ENCODE measurements around the gene PNPO.
"Not testable (repeated sequence)": the region's sequence is repeated elsewhere in the genome, so short reads cannot be mapped to it uniquely, and the experiment has no call there.

PNPO gene

DNA sequence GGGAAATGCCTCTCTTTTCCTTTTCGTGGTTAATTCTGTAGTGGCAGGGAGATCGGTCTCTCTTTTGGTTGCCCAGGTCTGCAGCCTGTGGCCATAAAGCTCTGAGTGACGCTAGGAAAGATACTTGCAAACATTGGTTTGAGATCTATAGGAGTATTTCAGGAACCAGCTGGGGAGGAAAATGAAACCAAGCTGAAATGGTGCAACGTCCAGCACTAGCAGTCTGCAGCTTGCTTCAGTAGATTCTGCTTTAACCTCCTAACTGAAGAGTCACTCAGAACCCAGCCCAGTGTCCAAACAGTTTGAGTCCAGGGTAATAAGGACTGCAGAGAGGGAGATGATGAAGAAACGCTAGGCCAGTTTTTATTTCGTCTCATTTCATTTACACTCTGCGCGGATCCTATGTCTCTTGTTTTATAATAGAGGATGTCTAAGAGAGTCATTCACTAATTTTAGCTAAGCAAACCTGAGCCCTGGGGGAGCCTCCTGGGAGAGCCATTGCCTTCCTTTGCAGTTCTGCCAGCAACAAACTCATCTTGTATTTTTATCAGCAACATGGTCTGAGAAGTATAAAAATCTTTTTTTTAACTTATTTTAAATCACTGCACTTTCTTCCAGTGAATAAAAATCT is 33.3 kb upstream of the PNPO start:
- TF ChIP-seq POLR2A (IDR thresholded peaks at IDR 0.05; ENCODE audit: low read length) (no peak), GATA1 (IDR thresholded peaks at IDR 0.05; ENCODE audit: low read depth, low read length) (no peak)
- no peak for DNase-seq

DNA sequence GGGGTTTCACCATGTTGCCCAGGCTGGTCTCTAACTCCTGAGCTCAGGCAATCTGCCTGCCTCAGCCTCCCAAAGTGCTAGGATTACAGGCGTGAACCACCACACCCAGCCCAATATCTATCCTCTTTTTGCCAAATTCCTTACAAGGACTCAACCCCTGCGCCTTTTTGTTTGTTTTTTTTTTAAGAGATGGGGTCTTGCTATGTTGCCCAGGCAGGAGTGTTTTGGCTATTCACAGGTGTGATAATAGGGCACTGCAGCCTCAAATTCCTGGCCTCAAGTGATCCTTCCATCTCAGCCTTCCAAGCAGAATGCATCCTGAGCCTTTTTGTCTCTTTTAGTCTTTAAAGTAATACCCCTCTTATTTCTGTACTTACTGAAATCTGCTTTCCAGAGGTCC is 28.3 kb upstream of the PNPO start:
- DNase-seq, result no peak
- TF ChIP-seq POLR2A (IDR thresholded peaks at IDR 0.05; ENCODE audit: low read length) (no peak), GATA1 (IDR thresholded peaks at IDR 0.05; ENCODE audit: low read depth, low read length) (no peak)

DNA sequence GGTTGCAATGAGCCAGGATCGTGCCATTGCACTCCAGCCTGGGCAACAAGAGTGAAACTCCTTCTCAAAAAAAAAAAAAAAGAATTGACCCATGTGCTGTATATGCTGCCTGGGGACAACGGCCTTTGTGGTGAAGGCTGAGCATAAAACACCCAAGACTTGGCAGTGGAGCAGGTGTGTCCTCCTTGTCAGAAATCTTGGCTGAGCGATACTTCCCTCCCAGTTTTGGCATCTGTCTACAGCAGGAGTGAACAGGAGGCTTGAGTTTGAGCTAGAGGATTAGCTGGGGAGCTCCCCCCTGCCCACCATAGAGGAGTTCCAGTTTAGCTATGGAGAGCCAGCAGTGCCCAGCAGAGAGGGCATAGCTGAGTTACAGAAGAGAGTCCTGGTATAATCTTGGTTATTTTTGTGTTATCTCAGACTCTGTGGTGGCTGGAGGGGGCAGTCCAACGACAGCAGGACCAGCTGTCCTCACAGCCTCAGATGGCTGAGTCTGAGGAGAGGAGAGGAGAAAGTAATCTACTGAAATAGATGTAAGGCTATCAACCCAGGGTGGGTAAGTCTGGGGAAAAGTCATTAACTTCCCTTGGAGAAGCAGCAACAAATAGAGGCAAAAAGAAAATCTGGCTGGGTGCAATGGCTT is 26.9 kb upstream of the PNPO start:
- no peak for DNase-seq

DNA sequence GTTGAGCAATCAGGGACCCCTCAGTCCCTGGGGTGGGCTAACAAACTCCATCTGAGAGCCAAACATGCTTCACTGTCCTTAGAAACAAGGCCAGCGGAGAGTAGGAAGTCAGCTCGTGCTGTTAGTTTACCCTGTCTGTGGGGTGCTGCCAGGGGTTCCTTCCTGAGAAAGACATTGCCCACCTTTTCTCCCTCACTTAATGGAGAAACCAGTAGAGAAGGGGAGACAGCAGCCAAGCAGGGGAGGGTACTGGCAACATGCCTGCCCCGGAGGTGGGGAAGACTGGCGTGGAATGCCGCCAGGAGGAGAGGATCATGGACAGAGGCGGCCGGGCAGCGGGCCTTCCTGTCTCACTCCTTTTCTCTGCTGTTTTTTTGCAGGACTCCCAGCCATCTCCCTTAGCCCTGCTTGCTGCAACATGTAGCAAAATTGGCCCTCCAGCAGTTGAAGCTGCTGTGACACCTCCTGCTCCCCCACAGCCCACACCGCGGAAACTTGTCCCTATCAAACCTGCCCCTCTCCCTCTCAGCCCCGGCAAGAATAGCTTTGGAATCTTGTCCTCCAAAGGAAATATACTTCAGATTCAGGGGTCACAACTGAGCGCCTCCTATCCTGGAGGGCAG is 25.5 kb upstream of the PNPO start:
- TF ChIP-seq GATA1 (IDR thresholded peaks at IDR 0.05; ENCODE audit: low read depth, low read length) (no peak), POLR2A (IDR thresholded peaks at IDR 0.05; ENCODE audit: low read length) (no peak)
- no peak for DNase-seq

More for the DNA sequence above, 26.9 kb upstream of the PNPO start:
- TF ChIP-seq GATA1 (IDR thresholded peaks at IDR 0.05; ENCODE audit: low read depth, low read length), result no peak
- TF ChIP-seq POLR2A (IDR thresholded peaks at IDR 0.05; ENCODE audit: low read length), result no peak

DNA sequence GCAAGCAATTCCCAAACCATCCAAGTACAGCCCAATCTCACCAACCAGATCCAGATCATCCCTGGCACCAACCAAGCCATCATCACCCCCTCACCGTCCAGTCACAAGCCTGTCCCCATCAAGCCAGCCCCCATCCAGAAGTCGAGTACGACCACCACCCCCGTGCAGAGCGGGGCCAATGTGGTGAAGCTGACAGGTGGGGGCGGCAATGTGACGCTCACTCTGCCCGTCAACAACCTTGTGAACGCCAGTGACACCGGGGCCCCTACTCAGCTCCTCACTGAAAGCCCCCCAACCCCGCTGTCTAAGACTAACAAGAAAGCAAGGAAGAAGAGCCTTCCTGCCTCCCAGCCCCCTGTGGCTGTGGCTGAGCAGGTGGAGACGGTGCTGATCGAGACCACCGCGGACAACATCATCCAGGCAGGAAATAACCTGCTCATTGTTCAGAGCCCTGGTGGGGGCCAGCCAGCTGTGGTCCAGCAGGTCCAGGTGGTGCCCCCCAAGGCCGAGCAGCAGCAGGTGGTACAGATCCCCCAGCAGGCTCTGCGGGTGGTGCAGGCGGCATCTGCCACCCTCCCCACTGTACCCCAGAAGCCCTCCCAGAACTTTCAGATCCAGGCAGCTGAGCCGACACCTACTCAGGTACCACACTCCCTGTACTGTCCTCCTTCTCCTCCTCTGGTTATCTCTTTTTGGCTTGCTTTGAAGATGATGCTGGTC is 24.7 kb upstream of the PNPO start:
- TF ChIP-seq GATA1 (IDR thresholded peaks at IDR 0.05; ENCODE audit: low read depth, low read length) (no peak), POLR2A (IDR thresholded peaks at IDR 0.05; ENCODE audit: low read length) (no peak)
- no peak for DNase-seq

DNA sequence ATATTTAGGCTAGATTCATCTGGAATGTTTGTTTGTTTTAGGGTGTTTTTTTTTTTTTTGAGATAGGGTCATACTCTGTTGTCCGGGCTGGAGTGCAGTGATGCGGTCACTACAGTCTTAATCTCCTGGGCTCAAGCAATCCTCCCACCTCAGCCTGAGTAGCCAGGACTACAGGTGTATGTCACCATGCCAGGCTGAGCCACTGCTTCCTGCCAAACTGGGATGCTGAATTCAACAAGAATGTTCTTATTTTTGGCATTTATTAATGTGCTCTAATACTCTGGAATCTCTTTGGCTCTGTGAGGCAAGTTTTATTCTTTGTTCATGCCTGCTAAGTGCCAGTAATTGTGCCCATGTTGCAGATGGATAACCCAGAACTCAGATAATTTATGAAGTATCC is 23.8 kb upstream of the PNPO start:
- DNase-seq, result no peak
- TF ChIP-seq GATA1 (IDR thresholded peaks at IDR 0.05; ENCODE audit: low read depth, low read length), result no peak
- TF ChIP-seq POLR2A (IDR thresholded peaks at IDR 0.05; ENCODE audit: low read length), result no peak

DNA sequence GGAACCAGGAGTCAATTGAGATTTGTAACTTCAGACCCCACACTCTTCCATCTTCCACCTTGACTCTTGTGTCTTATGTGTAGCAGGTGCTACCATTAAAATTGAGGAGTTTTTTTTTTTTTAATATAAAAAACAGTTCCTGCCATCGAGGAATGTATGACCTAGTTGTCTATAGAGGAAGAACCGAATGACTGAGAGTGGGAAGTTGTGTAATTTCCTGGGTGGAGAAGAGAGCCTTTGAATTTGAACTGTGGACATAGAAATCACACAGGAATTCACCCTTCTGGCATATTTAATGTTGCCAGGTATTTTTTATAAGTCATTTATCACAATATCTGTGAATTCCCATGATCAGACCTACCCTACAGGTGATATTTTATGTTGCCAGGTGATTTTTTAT is 23.4 kb upstream of the PNPO start:
- TF ChIP-seq GATA1 (IDR thresholded peaks at IDR 0.05; ENCODE audit: low read depth, low read length) (no peak), POLR2A (IDR thresholded peaks at IDR 0.05; ENCODE audit: low read length) (no peak)
- DNase-seq, result no peak

DNA sequence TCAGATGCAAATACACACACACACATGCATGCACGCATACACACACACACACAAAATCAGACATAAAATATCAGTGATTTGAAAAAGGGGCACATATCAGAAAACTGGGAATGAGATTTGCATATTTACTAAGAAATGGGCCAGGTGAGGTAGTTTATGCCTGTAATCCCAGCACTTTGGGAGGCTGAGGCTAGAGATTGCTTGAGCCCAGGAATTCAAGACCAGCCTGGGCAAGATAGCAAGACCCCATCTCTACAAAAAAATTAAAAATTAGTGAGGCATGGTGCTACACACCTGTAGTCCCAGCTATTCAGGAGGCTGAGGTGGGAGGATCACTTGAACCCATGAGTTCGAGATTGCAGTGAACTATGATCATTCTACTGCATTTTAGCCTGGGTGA is 22.4 kb upstream of the PNPO start:
- TF ChIP-seq POLR2A (IDR thresholded peaks at IDR 0.05; ENCODE audit: low read length), result no peak
- TF ChIP-seq GATA1 (IDR thresholded peaks at IDR 0.05; ENCODE audit: low read depth, low read length), result no peak
- DNase-seq, result no peak

DNA sequence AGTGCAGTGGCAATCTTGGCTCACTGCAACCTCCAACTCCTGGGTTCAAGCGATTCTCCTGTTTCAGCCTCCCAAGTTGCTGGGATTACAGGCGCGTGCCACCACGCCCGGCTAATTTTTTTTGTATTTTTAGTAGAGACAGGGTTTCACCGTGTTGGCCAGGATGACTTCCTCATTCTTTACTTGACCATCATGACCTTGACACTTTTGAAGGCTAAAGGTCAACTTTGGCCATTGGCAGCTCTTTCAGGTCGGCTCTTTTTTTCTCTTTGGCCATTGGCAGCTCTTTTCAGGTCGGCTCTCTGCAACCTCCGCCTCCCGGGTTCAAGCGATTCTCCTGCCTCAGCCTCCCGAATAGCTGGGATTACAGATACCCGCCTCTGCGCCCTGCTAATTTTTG is 21.5 kb upstream of the PNPO start:
- DNase-seq, result not testable (repeated sequence)

DNA sequence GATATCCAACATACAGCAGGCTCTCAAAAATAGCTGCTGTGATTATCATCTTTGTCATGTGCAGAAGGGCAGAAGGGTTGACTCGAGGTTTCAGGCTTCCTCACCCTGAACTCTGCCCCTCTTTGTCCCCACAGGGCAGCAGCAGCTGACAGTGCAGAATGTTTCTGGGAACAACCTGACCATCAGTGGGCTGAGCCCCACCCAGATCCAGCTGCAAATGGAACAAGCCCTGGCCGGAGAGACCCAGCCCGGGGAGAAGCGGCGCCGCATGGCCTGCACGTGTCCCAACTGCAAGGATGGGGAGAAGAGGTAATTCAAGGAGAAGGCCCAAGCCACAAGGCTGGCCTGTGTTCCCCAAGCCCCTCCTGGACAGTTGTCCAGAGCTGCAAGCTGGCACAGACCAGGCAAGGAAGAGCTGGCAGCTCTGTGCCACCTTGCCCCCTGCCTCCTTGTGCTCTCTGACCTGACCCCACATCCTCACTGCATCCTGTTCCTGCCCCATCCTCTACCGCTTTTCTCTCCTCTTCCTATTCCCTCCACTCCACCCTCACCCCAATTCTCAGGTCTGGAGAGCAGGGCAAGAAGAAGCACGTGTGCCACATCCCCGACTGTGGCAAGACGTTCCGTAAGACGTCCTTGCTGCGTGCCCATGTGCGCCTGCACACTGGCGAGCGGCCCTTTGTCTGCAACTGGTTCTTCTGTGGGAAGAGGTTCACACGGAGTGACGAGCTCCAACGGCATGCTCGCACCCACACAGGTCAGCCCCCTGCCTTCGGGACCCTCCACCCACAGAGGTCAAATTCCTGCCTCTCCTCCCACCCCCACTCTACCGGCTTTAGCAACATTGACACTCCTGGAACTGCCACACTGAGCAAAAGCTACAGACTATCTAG is 16.3 kb upstream of the PNPO start:
- no peak for DNase-seq
- TF ChIP-seq GATA1 (IDR thresholded peaks at IDR 0.05; ENCODE audit: low read depth, low read length) (no peak), POLR2A (IDR thresholded peaks at IDR 0.05; ENCODE audit: low read length) (no peak)

DNA sequence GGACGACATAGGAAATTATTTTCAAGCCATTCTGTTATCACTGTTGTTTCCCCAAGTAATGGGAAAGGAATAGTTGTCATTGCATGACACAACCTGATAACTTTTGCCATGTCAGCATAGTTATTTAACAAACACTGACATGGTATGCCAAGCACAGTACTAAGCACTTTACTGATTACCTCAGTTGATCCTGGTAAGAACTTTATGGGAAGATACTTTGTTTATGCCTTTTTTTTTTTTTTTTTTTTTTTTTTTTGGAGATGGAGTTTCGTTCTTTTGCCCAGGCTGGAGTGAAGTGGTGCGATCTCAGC is 15.7 kb upstream of the PNPO start:
- no peak for DNase-seq
- TF ChIP-seq POLR2A (IDR thresholded peaks at IDR 0.05; ENCODE audit: low read length) (no peak), GATA1 (IDR thresholded peaks at IDR 0.05; ENCODE audit: low read depth, low read length) (no peak)

DNA sequence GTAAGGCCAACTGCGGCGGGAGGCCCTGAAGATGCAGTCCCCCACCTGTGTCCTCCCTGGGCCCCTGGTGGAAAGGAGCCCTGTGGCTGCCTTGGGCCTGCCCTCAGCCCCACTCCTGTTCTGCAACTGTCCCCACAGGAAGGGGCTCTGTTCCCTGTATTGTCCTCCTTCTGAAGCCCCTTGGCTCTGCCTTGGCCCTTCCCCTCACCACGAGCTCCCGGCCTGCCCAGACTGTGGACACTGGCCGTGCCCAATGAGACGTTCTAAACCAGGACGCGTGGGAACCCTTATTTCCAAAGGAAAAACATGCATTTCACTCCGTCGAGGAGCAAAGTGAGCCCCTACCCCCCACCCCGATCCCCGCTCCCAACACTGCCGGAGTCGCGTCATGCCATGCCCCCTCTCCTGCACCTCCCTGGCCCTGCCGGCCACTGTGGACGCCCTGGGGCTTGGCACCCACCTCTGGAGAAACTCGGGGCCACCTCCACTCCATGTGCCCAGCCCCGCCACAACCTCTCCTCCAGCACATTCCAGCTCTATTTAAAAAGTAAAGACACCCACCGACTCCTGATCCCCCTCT is 13.5 kb upstream of the PNPO start:
- DNase-seq, result no peak

DNA sequence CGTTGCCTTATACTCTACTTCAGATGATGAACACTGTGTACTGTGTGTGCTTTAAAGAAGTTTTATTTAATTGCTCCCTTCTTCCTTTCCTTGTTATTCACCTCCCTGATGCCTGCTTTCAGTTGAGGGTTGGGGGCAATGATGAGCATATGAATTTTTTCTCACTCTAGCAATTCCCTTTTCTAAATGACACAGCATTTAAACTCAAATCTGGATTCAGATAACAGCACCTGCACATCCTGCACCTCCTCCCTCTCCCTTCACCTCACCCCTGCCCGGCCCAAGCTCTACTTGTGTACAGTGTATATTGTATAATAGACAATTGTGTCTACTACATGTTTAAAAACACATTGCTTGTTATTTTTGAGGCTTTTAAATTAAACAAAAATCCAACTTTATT is 13.0 kb upstream of the PNPO start:
- DNase-seq, result no peak
- TF ChIP-seq GATA1 (IDR thresholded peaks at IDR 0.05; ENCODE audit: low read depth, low read length), result no peak
- no peak for TF ChIP-seq POLR2A (IDR thresholded peaks at IDR 0.05; ENCODE audit: low read length)

More for the DNA sequence above, 13.5 kb upstream of the PNPO start:
- TF ChIP-seq POLR2A (IDR thresholded peaks at IDR 0.05; ENCODE audit: low read length), result no peak
- TF ChIP-seq GATA1 (IDR thresholded peaks at IDR 0.05; ENCODE audit: low read depth, low read length), result no peak

Data from erythroblast (primary cell).